Sigmoid colon (tissue), 7 donors: ENCODE results near the gene RIPK3. TPM values are rescaled to one million over a fixed set of nuclear protein-coding genes. Genes with fewer than 3 reads are reported as not detected.
A peak's percentile ranks its signal among the peaks of the same experiment; 100 is the strongest.
"Not testable (repeated sequence)": the region's sequence is repeated elsewhere in the genome, so short reads cannot be mapped to it uniquely, and the experiment has no call there.

Experiments
- DNase-seq: peaks from one replicate; pipeline ENCODE4 v3.0.0-alpha.2; 2019
- H3K27ac ChIP-seq, 4 donors: fragments of 200-600 bp; sonication (generic); one replicate each; pipeline ENCODE4 v1.5.1; 2016 to 2019; ENCODE audit warnings: mild to moderate bottlenecking in 1 of 4
- H3K27me3 ChIP-seq, 3 donors: fragments of 200-600 bp; sonication (generic); one replicate each; pipeline ENCODE4 v1.5.1; 2019; ENCODE audit warnings: mild to moderate bottlenecking in 1 of 3
- H3K36me3 ChIP-seq, 4 donors: fragments of 200-600 bp; sonication (generic); one replicate each; pipeline ENCODE4 v1.5.1; 2016 to 2019
- H3K4me1 ChIP-seq, 4 donors: fragments of 200-600 bp; sonication (generic); one replicate each; pipeline ENCODE4 v1.5.1; 2017 to 2019
- H3K4me3 ChIP-seq, 4 donors: fragments of 200-600 bp; sonication (generic); one replicate each; pipeline ENCODE4 v1.5.1; 2017 to 2019; ENCODE audit warnings: mild to moderate bottlenecking in 2 of 4, moderate library complexity in 1 of 4
- H3K9me3 ChIP-seq, 4 donors: fragments of 200-600 bp in 3 of 4; sonication (generic) in 3 of 4; one replicate each; pipeline versions ENCODE4 v1.5.1 to v1.6.1; 2013 to 2019
- CTCF ChIP-seq, 4 experiments: fragments of 450-650 bp in 3 of 4; fragments of 200-600 bp in 1 of 4; IDR thresholded peaks; one replicate each; pipeline ENCODE4 v1.5.1; 2016 to 2019; ENCODE audit warnings: antibody characterized with exemption in 4 of 4, mild to moderate bottlenecking in 3 of 4, moderate library complexity in 2 of 4
- EP300 ChIP-seq, 4 donors: sonication (generic); formaldehyde crosslinking; IDR thresholded peaks; one replicate each; pipeline ENCODE4 v1.6.1; 2017; ENCODE audit warnings: antibody characterized with exemption in 4 of 4
- POLR2A ChIP-seq, 2 donors: fragments of 450-650 bp; IDR thresholded peaks; one replicate each; pipeline ENCODE4 v1.6.1; 2016; ENCODE audit warnings: antibody characterized with exemption in 2 of 2, mild to moderate bottlenecking in 2 of 2, moderate library complexity in 2 of 2
- POLR2AphosphoS5 ChIP-seq, 4 donors: sonication (generic); formaldehyde crosslinking; IDR thresholded peaks; one replicate each; pipeline ENCODE4 v1.6.1; 2017; ENCODE audit warnings: antibody characterized with exemption in 4 of 4
- WGBS, 2 donors: extraction: QIAGEN DNeasy Blood & Tissue Kit; methylation state at CpG; one replicate each; pipeline ENCODE4 v1.1.7; 2013; 5-methylcytosine and 5-hydroxymethylcytosine counted together
- intact Hi-C: fragments of 100-400 bp; cut with DNase I; formaldehyde crosslinking; loops from one replicate; pipeline ENCODE4 v1.15.1; 2023
- polyA plus RNA-seq, 3 donors: library from polyadenylated mRNA; stranded (reverse); fragments of 200-250 nt; gene quantifications; one replicate each; pipeline ENCODE4 v1.2.3, GENCODE V29; 2013
- total RNA-seq, 4 donors: library from RNA; depleted of rRNA; stranded (reverse); fragments of >200 nt; gene quantifications; one replicate each; pipeline ENCODE4 v1.1.0, GENCODE V29; 2016
- donor health status: healthy with polysubstance abuse.
- donor health status: Bipolar disorder and iron deficiency.
- donor health status: healthy.

RIPK3 gene
- total RNA-seq (10 to 100 TPM in 1 of 4 donors, 1 to 10 TPM in 3; 2.6 to 12.5 (median 3.7) TPM), polyA plus RNA-seq (10 to 100 TPM; 28.8 to 66.4 (median 43.5) TPM)

- DNase-seq, result no peak
- TF ChIP-seq CTCF (IDR thresholded peaks at IDR 0.05), result no peak
- TF ChIP-seq EP300 (IDR thresholded peaks at IDR 0.05), result no peak
- TF ChIP-seq POLR2AphosphoS5 (IDR thresholded peaks at IDR 0.05), result no peak
- TF ChIP-seq POLR2A (IDR thresholded peaks at IDR 0.05), result peak in 1 of 2 donors; percentile 35
- Histone ChIP-seq H3K27me3 (peaks cover 5 to 42% (median 36%) of the 10 kb centered on the region in 3 donors), H3K27ac (peak within 1 kb of the TSS in 3 of 4 donors; percentile 25 to 64 (median 49)), H3K9me3 (no peaks in the 10 kb centered on the region), H3K36me3 (no peaks in the 10 kb centered on the region), H3K4me1 (peaks cover 0 to 11% (median 7%) of the 10 kb centered on the region in 4 donors), H3K4me3 (peak within 1 kb of the TSS in 3 of 4 donors; percentile 38 to 40 (median 40))
- intact Hi-C loops, result loop anchor here (10.0 kb wide), 1 partner anchor 335 kb away; no protein-coding TSS in a partner anchor
- WGBS, 2 donors, result 3 to 7% methylated on average over 51 of the region's 51 CpGs
Observed at GRCh38 chr14:24339284-24340151, at the start of gene RIPK3. Gene RIPK3, minus strand, starts transcription at chr14:24339991. Its CDS starts 165 bp downstream, at chr14:24339826.

GRCh38 chr14:24389226-24389848 lies 49.5 kb upstream of the RIPK3 start:
- intact Hi-C loops, result no loop called here
- no peak for DNase-seq
- Histone ChIP-seq H3K27ac (no peak overlapping the region), H3K9me3 (no peaks in the 10 kb centered on the region), H3K4me1 (no peaks in the 10 kb centered on the region), H3K36me3 (no peaks in the 10 kb centered on the region), H3K4me3 (no peak overlapping the region), H3K27me3 (no peaks in the 10 kb centered on the region)
- TF ChIP-seq EP300 (IDR thresholded peaks at IDR 0.05), result no peak
- TF ChIP-seq POLR2A (IDR thresholded peaks at IDR 0.05), result no peak
- TF ChIP-seq CTCF (IDR thresholded peaks at IDR 0.05), result no peak
- no peak for TF ChIP-seq POLR2AphosphoS5 (IDR thresholded peaks at IDR 0.05)
- 75% methylated on average over 11 of the region's 11 CpGs for WGBS, 2 donors

- H3K4me1 ChIP-seq, result no peaks in the 10 kb centered on the region
- no peak overlapping the region for H3K27ac ChIP-seq
- 48 to 80% methylated on average over 2 of the region's 2 CpGs for WGBS, 2 donors
- no peaks in the 10 kb centered on the region for H3K36me3 ChIP-seq
- no peaks in the 10 kb centered on the region for H3K27me3 ChIP-seq
- H3K4me3 ChIP-seq, result no peak overlapping the region
- no peak for DNase-seq
- TF ChIP-seq POLR2AphosphoS5 (IDR thresholded peaks at IDR 0.05) (no peak), CTCF (IDR thresholded peaks at IDR 0.05) (no peak), EP300 (IDR thresholded peaks at IDR 0.05) (no peak), POLR2A (IDR thresholded peaks at IDR 0.05) (no peak)
- intact Hi-C loops, result no loop called here
- H3K9me3 ChIP-seq, result no peaks in the 10 kb centered on the region
Observed at GRCh38 chr14:24388474-24389179, 48.8 kb upstream of the RIPK3 start.

- DNase-seq, H3K4me3 ChIP-seq, H3K36me3 ChIP-seq, H3K27ac ChIP-seq, H3K9me3 ChIP-seq, intact Hi-C loops, H3K27me3 ChIP-seq, H3K4me1 ChIP-seq: not testable (repeated sequence)
- WGBS, 2 donors, result 91 to 92% methylated on average over 5 of the region's 5 CpGs
Observed at GRCh38 chr14:24387579-24387978, 47.8 kb upstream of the RIPK3 start.

- no peak overlapping the region for H3K27ac ChIP-seq
- H3K36me3 ChIP-seq, result no peaks in the 10 kb centered on the region
- intact Hi-C loops, result no loop called here
- H3K27me3 ChIP-seq, result no peaks in the 10 kb centered on the region
- H3K9me3 ChIP-seq, result no peaks in the 10 kb centered on the region
- no peak overlapping the region for H3K4me3 ChIP-seq
- 76 to 86% methylated on average over 2 of the region's 2 CpGs for WGBS, 2 donors
- DNase-seq, result no peak
- no peak for TF ChIP-seq CTCF (IDR thresholded peaks at IDR 0.05)
- TF ChIP-seq POLR2A (IDR thresholded peaks at IDR 0.05), result no peak
- TF ChIP-seq EP300 (IDR thresholded peaks at IDR 0.05), result no peak
- no peak for TF ChIP-seq POLR2AphosphoS5 (IDR thresholded peaks at IDR 0.05)
- H3K4me1 ChIP-seq, result no peaks in the 10 kb centered on the region
Observed at GRCh38 chr14:24387009-24387345, 47.2 kb upstream of the RIPK3 start.
